ENCODE measurements around the gene SYT6.

- TF ChIP-seq POLR2AphosphoS5 (IDR thresholded peaks at IDR 0.05; ENCODE audit: low read depth, low read length) (no peak), TAF1 (IDR thresholded peaks at IDR 0.05; ENCODE audit: low read depth, low read length) (no peak), POLR2A (IDR thresholded peaks at IDR 0.05; ENCODE audit: low read depth, low read length) (no peak), PAX5 (IDR thresholded peaks at IDR 0.05; ENCODE audit: insufficient read depth, low read length, severe bottlenecking) (no peak), SPI1 (IDR thresholded peaks at IDR 0.05; ENCODE audit: low read depth, low read length) (no peak), POU2F2 (IDR thresholded peaks at IDR 0.05; ENCODE audit: low read depth, low read length) (no peak)
Observed at GRCh38 chr1:114061121-114061830, 92.4 kb downstream of the SYT6 start.
